Body of pancreas (tissue), 4 donors: ENCODE results near the gene MARCHF3.

Experiments used
- CTCF ChIP-seq, 7 experiments: fragments of 450-650 bp in 4 of 7; fragments of 200-600 bp in 3 of 7; sonication (generic) in 3 of 7; IDR thresholded peaks; one replicate each; pipeline ENCODE4 v1.5.1; 2016 to 2019; ENCODE audit warnings: antibody characterized with exemption in 7 of 7
- POLR2A ChIP-seq, 3 donors: fragments of 450-650 bp; IDR thresholded peaks; one replicate each; pipeline ENCODE4 v1.6.1; 2016; ENCODE audit warnings: antibody characterized with exemption in 3 of 3, mild to moderate bottlenecking in 2 of 3

- TF ChIP-seq CTCF (IDR thresholded peaks at IDR 0.05), result no peak
- TF ChIP-seq POLR2A (IDR thresholded peaks at IDR 0.05), result no peak
Observed at GRCh38 chr5:126899476-126899875, 130.9 kb downstream of the MARCHF3 start.
